Measurements from ENCODE around the gene AEBP1.

The AEBP1 gene

GRCh38 chr7:44159824-44160630, 55.9 kb downstream of the AEBP1 start:
- no peak overlapping the region for H3K18ac ChIP-seq (ENCODE audit: low read length)
- no peak for DNase-seq
- no CpG with 5 or more reads among the region's 5 CpGs for WGBS (ENCODE audit: extremely low coverage, insufficient coverage, low lambda C conversion rate)
- no peak overlapping the region for H2AK5ac ChIP-seq (ENCODE audit: low read length)
- no peak overlapping the region for H2BK5ac ChIP-seq (ENCODE audit: low read length)
- no peak overlapping the region for H3K4me2 ChIP-seq (ENCODE audit: low read length)
- no peak overlapping the region for H3K4me3 ChIP-seq (ENCODE audit: low read length)
- H3K23ac ChIP-seq (ENCODE audit: low read length), result no peak overlapping the region
- no peaks in the 10 kb centered on the region for H3K36me3 ChIP-seq (ENCODE audit: control insufficient read depth, insufficient read depth, low read length)
- no peak overlapping the region for H3K4ac ChIP-seq (ENCODE audit: low read depth, low read length)
- H3K9ac ChIP-seq (ENCODE audit: low read length), result no peak overlapping the region
- no peaks in the 10 kb centered on the region for H3K4me1 ChIP-seq (ENCODE audit: control insufficient read depth, low read depth, low read length)
- H4K8ac ChIP-seq (ENCODE audit: low read depth, low read length), result no peak overlapping the region
- H3K56ac ChIP-seq (ENCODE audit: low read length), result no peak overlapping the region
- no peak overlapping the region for H4K5ac ChIP-seq (ENCODE audit: low read length)
- no peak overlapping the region for H2BK120ac ChIP-seq (ENCODE audit: low read depth, low read length)
- H3K27ac ChIP-seq (ENCODE audit: low read depth, low read length), result no peak overlapping the region
- no peak overlapping the region for H2BK15ac ChIP-seq (replicated peaks; ENCODE audit: low read depth)
- H3K27me3 ChIP-seq (ENCODE audit: insufficient read depth, low read length, poor library complexity), result no peaks in the 10 kb centered on the region
- no peaks in the 10 kb centered on the region for H3K79me2 ChIP-seq (ENCODE audit: control insufficient read depth, insufficient read depth, low read length)
- no peaks in the 10 kb centered on the region for H3K79me1 ChIP-seq (ENCODE audit: low read length)

- no peak overlapping the region for H3K27ac ChIP-seq (ENCODE audit: low read depth, low read length)
- H3K4ac ChIP-seq (ENCODE audit: low read depth, low read length), result no peak overlapping the region
- no peak overlapping the region for H2BK120ac ChIP-seq (ENCODE audit: low read depth, low read length)
- no CpG with 5 or more reads among the region's 2 CpGs for WGBS (ENCODE audit: extremely low coverage, insufficient coverage, low lambda C conversion rate)
- no peak overlapping the region for H2BK15ac ChIP-seq (replicated peaks; ENCODE audit: low read depth)
- H2AK5ac ChIP-seq (ENCODE audit: low read length), result no peak overlapping the region
- no peak overlapping the region for H3K9ac ChIP-seq (ENCODE audit: low read length)
- no peak overlapping the region for H2BK5ac ChIP-seq (ENCODE audit: low read length)
- no peaks in the 10 kb centered on the region for H3K79me1 ChIP-seq (ENCODE audit: low read length)
- H3K23ac ChIP-seq (ENCODE audit: low read length), result no peak overlapping the region
- no peaks in the 10 kb centered on the region for H3K79me2 ChIP-seq (ENCODE audit: control insufficient read depth, insufficient read depth, low read length)
- H4K8ac ChIP-seq (ENCODE audit: low read depth, low read length), result no peak overlapping the region
- H3K4me2 ChIP-seq (ENCODE audit: low read length), result no peak overlapping the region
- no peak overlapping the region for H3K56ac ChIP-seq (ENCODE audit: low read length)
- H3K27me3 ChIP-seq (ENCODE audit: insufficient read depth, low read length, poor library complexity), result no peaks in the 10 kb centered on the region
- no peak overlapping the region for H4K5ac ChIP-seq (ENCODE audit: low read length)
- no peaks in the 10 kb centered on the region for H3K36me3 ChIP-seq (ENCODE audit: control insufficient read depth, insufficient read depth, low read length)
- no peaks in the 10 kb centered on the region for H3K4me1 ChIP-seq (ENCODE audit: control insufficient read depth, low read depth, low read length)
- H3K4me3 ChIP-seq (ENCODE audit: low read length), result no peak overlapping the region
- H3K18ac ChIP-seq (ENCODE audit: low read length), result no peak overlapping the region
- no peak for DNase-seq
Observed at GRCh38 chr7:44161371-44161770, 57.2 kb downstream of the AEBP1 start.

- Histone ChIP-seq H3K79me2 (ENCODE audit: control insufficient read depth, insufficient read depth, low read length) (no peaks in the 10 kb centered on the region), H2BK120ac (ENCODE audit: low read depth, low read length) (no peak overlapping the region), H3K27ac (ENCODE audit: low read depth, low read length) (no peak overlapping the region), H4K8ac (ENCODE audit: low read depth, low read length) (no peak overlapping the region), H4K5ac (ENCODE audit: low read length) (no peak overlapping the region), H3K4me2 (ENCODE audit: low read length) (no peak overlapping the region), H2BK5ac (ENCODE audit: low read length) (no peak overlapping the region), H3K9ac (ENCODE audit: low read length) (no peak overlapping the region), H3K79me1 (ENCODE audit: low read length) (no peaks in the 10 kb centered on the region), H2AK5ac (ENCODE audit: low read length) (no peak overlapping the region), H3K56ac (ENCODE audit: low read length) (no peak overlapping the region), H3K18ac (ENCODE audit: low read length) (no peak overlapping the region), H3K23ac (ENCODE audit: low read length) (no peak overlapping the region), H3K4ac (ENCODE audit: low read depth, low read length) (no peak overlapping the region), H3K4me3 (ENCODE audit: low read length) (no peak overlapping the region), H3K36me3 (ENCODE audit: control insufficient read depth, insufficient read depth, low read length) (no peaks in the 10 kb centered on the region), H2BK15ac (replicated peaks; ENCODE audit: low read depth) (no peak overlapping the region), H3K4me1 (ENCODE audit: control insufficient read depth, low read depth, low read length) (no peaks in the 10 kb centered on the region), H3K27me3 (ENCODE audit: insufficient read depth, low read length, poor library complexity) (no peaks in the 10 kb centered on the region)
- WGBS (ENCODE audit: extremely low coverage, insufficient coverage, low lambda C conversion rate), result no CpG with 5 or more reads among the region's 4 CpGs
- DNase-seq, result no peak
Observed at GRCh38 chr7:44162179-44162578, 58.0 kb downstream of the AEBP1 start.

GRCh38 chr7:44162785-44163395, 58.7 kb downstream of the AEBP1 start:
- Histone ChIP-seq H4K5ac (ENCODE audit: low read length) (no peak overlapping the region), H4K8ac (ENCODE audit: low read depth, low read length) (no peak overlapping the region), H3K4me1 (ENCODE audit: control insufficient read depth, low read depth, low read length) (no peaks in the 10 kb centered on the region), H3K27ac (ENCODE audit: low read depth, low read length) (no peak overlapping the region), H3K79me1 (ENCODE audit: low read length) (no peaks in the 10 kb centered on the region), H3K4me3 (ENCODE audit: low read length) (no peak overlapping the region), H3K36me3 (ENCODE audit: control insufficient read depth, insufficient read depth, low read length) (no peaks in the 10 kb centered on the region), H2BK5ac (ENCODE audit: low read length) (no peak overlapping the region), H3K27me3 (ENCODE audit: insufficient read depth, low read length, poor library complexity) (no peaks in the 10 kb centered on the region), H3K4me2 (ENCODE audit: low read length) (no peak overlapping the region), H3K56ac (ENCODE audit: low read length) (no peak overlapping the region), H3K23ac (ENCODE audit: low read length) (no peak overlapping the region), H3K4ac (ENCODE audit: low read depth, low read length) (no peak overlapping the region), H2BK120ac (ENCODE audit: low read depth, low read length) (no peak overlapping the region), H3K9ac (ENCODE audit: low read length) (no peak overlapping the region), H3K18ac (ENCODE audit: low read length) (no peak overlapping the region), H2BK15ac (replicated peaks; ENCODE audit: low read depth) (no peak overlapping the region), H3K79me2 (ENCODE audit: control insufficient read depth, insufficient read depth, low read length) (no peaks in the 10 kb centered on the region), H2AK5ac (ENCODE audit: low read length) (no peak overlapping the region)
- peak; percentile 45 for DNase-seq
- no CpG with 5 or more reads among the region's 1 CpG for WGBS (ENCODE audit: extremely low coverage, insufficient coverage, low lambda C conversion rate)

GRCh38 chr7:44163591-44163990, 59.4 kb downstream of the AEBP1 start:
- H3K4me3 ChIP-seq (ENCODE audit: low read length), result no peak overlapping the region
- no peak overlapping the region for H2BK15ac ChIP-seq (replicated peaks; ENCODE audit: low read depth)
- H3K4ac ChIP-seq (ENCODE audit: low read depth, low read length), result no peak overlapping the region
- no peaks in the 10 kb centered on the region for H3K36me3 ChIP-seq (ENCODE audit: control insufficient read depth, insufficient read depth, low read length)
- H4K5ac ChIP-seq (ENCODE audit: low read length), result no peak overlapping the region
- no peak overlapping the region for H3K56ac ChIP-seq (ENCODE audit: low read length)
- WGBS (ENCODE audit: extremely low coverage, insufficient coverage, low lambda C conversion rate), result no CpG with 5 or more reads among the region's 1 CpG
- no peaks in the 10 kb centered on the region for H3K4me1 ChIP-seq (ENCODE audit: control insufficient read depth, low read depth, low read length)
- H2BK120ac ChIP-seq (ENCODE audit: low read depth, low read length), result no peak overlapping the region
- H3K4me2 ChIP-seq (ENCODE audit: low read length), result no peak overlapping the region
- no peaks in the 10 kb centered on the region for H3K27me3 ChIP-seq (ENCODE audit: insufficient read depth, low read length, poor library complexity)
- no peak overlapping the region for H3K18ac ChIP-seq (ENCODE audit: low read length)
- no peak overlapping the region for H3K23ac ChIP-seq (ENCODE audit: low read length)
- H4K8ac ChIP-seq (ENCODE audit: low read depth, low read length), result no peak overlapping the region
- H2BK5ac ChIP-seq (ENCODE audit: low read length), result no peak overlapping the region
- H2AK5ac ChIP-seq (ENCODE audit: low read length), result no peak overlapping the region
- DNase-seq, result peak; percentile 15
- H3K9ac ChIP-seq (ENCODE audit: low read length), result no peak overlapping the region
- no peaks in the 10 kb centered on the region for H3K79me2 ChIP-seq (ENCODE audit: control insufficient read depth, insufficient read depth, low read length)
- H3K27ac ChIP-seq (ENCODE audit: low read depth, low read length), result no peak overlapping the region
- H3K79me1 ChIP-seq (ENCODE audit: low read length), result no peaks in the 10 kb centered on the region

Measured in mesendoderm (in vitro differentiated cells).